ENCODE results near the gene ITPR3. TPM values are rescaled to one million over a fixed set of nuclear protein-coding genes. Genes with fewer than 3 reads are reported as not detected.

Gene ITPR3
- total RNA-seq, 1 donor from 2014 or later: 18.7 TPM

- peak; percentile 35 for DNase-seq
These were observed 98.3 kb downstream of the ITPR3 start for GRCh38 chr6:33719326-33719987.

GRCh38 chr6:33720998-33721397, 99.9 kb downstream of the ITPR3 start:
- DNase-seq: no peak

- no peak for DNase-seq
These were observed 100.4 kb downstream of the ITPR3 start for GRCh38 chr6:33721508-33721907.

- DNase-seq: no peak
These were observed 101.0 kb downstream of the ITPR3 start for GRCh38 chr6:33722103-33722623.

- DNase-seq: peak; percentile 40
These were observed 102.4 kb downstream of the ITPR3 start for GRCh38 chr6:33723371-33724085.

GRCh38 chr6:33724102-33725023, 103.2 kb downstream of the ITPR3 start:
- peak; percentile 73 for DNase-seq

- no peak for DNase-seq
These were observed 104.1 kb downstream of the ITPR3 start for GRCh38 chr6:33725222-33725621.

GRCh38 chr6:33725891-33726673, 105.0 kb downstream of the ITPR3 start:
- no peak for DNase-seq

GRCh38 chr6:33726696-33727095, 105.6 kb downstream of the ITPR3 start:
- DNase-seq: no peak

- DNase-seq: no peak
These were observed 106.0 kb downstream of the ITPR3 start for GRCh38 chr6:33727126-33727525.

- no peak for DNase-seq
These were observed 106.8 kb downstream of the ITPR3 start for GRCh38 chr6:33727932-33728331.

- no peak for DNase-seq
These were observed 107.3 kb downstream of the ITPR3 start for GRCh38 chr6:33728438-33728837.

GRCh38 chr6:33729059-33729458, 107.9 kb downstream of the ITPR3 start:
- no peak for DNase-seq

GRCh38 chr6:33730611-33731010, 109.5 kb downstream of the ITPR3 start:
- no peak for DNase-seq

GRCh38 chr6:33731035-33731434, 109.9 kb downstream of the ITPR3 start:
- no peak for DNase-seq

- no peak for DNase-seq
These were observed 110.7 kb downstream of the ITPR3 start for GRCh38 chr6:33731751-33732282.

- DNase-seq: no peak
These were observed 111.3 kb downstream of the ITPR3 start for GRCh38 chr6:33732385-33732784.

GRCh38 chr6:33732817-33733708, 111.9 kb downstream of the ITPR3 start:
- no peak for DNase-seq

GRCh38 chr6:33733709-33734007, 112.5 kb downstream of the ITPR3 start:
- no peak for DNase-seq

- no peak for DNase-seq
These were observed 114.1 kb downstream of the ITPR3 start for GRCh38 chr6:33735216-33735615.
